ENCODE measurements around the gene PEF1.

PEF1 gene

DNA sequence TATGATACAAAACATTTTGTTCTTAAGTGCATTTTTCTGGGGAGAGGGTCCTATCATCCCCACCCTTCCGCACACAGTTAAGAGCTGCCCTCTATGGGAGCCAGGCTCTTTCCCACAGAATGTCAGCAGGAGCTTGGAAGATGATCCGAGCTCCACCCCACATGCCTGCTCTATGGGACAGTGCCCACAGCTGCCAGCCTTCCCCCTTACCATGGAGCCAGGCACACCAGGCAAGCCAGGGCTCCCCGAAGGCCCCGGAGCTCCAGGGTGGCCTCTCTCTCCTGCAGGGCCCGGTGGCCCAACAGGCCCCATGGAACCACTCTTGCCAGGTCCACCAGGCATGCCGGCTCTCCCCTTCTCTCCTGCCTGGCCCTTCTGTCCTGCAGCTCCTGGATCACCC is 10.4 kb upstream of the PEF1 start:
- no peak for DNase-seq (ENCODE audit: low spot score)

DNA sequence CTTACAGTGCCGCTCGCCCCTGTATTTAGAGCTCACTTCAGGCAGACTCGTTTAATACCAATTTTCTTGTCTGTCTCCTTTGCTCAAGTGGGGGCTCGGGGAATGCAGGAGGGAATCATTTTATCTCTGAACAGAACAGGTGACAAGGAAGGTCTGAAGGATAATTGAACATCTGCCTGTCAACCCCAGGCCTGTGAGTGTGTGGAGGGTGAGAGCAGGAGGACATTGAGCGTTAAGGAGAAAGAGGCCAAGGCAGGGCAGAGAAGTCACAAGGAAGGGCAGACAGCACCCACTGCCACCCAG is 9.7 kb upstream of the PEF1 start:
- no peak for DNase-seq (ENCODE audit: low spot score)

DNA sequence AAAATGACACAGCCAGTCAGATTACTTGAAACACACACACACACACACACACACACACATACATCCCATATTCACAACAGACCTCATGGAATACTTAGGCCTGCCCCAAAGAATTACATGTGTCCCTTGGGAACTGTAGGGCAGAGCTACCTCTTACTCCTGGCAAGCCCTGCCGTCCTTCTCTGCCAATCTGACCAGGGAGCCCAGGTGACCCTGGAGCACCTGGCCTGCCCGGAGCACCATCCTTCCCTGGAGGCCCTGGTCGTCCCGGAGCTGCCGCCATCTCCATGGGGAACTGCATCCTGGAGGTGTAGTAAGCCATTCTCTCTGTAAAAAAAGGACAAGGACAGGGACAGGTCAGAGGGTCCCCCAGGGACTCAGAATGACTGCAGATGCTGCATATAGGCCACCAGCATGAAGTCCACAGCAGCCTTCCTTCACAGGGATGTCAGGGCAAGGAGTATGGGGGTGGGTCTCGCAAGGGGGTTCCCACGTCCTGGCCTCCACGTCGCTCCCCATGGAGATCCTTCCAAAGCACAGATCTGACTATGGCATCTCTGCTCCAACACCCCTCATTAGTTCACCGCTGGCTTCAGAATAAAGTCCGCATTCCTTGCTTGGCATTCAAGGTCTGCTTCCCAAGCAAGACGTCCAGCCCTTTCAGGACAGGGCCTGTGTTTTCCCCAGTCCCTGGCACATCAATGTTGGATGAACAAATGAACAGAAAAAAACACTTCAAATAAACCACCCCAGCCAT is 9.2 kb upstream of the PEF1 start:
- DNase-seq (ENCODE audit: low spot score), result no peak

DNA sequence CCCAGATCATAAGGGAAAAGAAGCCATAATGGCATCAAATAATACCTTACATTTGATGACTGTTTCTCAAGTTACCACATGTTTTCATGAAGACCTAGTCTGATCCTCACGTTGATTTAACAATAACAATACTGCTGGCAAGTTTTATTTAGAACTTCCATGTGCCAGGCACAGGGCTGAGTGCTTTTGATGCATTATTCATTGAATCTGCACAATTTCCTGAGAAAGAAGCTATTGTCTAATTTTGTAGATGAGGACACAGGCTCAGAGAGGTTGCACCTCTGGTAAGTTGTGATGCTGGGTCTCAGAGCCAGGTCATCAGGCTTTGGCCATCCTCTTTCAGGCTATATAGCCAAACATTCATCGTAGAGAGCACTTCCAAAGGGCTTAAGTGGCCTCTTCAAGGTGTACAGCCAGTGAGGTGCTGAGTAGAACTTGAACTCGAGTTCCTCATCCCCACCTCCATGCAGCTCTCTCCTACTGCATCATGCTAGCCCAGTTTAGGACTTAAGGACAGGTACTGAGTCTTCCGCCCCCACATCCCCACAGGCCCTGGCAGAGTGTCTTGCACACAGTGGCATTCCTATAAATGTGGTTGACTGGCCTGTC is 8.3 kb upstream of the PEF1 start:
- no peak for DNase-seq (ENCODE audit: low spot score)

DNA sequence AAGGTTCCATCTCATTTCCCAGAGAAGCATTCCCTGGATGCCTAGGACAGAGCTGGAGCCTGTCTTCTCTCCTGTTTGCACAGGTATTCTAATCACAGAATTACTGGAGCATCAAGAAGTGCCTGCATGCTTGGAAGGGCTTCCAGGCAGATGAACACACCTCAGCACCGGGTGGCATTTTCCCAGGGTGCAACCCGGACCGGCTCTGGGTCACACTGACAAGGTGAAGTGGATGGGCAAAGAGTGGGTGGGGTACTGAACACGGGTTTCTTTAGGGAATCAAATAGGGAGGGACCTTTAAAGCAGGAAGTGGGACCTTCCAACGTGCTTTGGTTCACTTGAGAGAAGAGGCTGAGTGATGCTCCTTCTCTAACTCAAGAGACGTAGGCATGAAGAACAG is 7.1 kb upstream of the PEF1 start:
- DNase-seq (ENCODE audit: low spot score), result no peak

DNA sequence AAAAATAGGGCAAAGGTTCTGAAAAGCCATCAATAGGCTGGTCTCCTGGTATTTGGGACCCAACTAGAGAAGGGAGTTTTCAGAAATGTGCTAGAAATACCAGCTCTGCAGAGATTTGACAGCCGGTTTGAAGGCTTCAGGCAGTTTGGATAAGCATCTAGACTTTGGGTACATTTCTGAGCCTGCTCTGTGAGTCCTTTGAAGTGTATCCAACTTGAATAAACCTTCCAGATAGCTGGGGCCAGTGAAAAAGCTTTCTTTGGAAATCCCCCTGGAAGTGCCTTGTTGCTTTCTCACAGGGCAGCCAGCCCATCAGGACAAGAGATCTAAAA is 6.4 kb upstream of the PEF1 start:
- no peak for DNase-seq (ENCODE audit: low spot score)

DNA sequence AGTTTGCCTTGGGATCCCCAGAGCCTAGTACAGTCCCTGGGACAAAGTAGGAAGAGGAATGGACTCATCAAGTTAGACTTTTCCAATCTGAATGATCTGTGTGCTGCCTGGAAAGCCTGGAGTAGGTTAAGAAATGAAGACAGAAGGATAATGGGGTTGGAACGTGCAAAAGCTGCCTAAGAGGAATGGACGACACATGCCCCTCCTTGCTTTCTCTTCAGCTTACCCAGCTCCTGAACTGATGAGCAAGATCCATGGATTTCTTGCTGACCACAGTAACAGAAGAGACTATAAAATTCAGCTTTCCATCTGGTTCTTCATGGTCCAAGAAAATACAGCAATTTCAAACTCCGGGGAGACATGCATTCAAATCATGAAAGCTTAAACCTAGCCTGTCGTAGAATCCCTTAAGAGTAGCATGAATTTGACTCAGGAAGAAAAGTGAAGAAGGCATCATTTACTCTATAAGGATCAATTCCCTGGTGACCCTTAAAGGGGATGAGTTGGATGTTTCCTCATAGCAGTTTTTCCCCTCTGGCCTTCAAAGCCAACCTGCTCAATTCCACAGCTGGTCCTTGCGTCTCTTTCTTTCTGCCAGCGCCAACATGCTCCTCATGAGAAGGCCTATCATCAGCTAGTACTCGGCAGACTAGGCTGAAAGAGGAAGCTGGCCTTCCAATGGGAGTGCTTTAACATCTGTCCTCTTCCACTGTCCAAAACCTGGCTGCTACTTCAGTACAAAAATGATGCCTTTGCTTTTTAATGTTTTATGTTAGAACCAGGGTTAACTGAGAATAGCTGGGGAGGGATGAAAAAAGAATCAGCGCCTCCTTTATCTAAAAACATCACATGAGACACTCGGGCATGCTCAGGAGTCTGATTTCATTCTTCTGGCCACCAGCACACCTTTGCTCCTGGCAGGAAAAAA is 5.7 kb upstream of the PEF1 start:
- no peak for DNase-seq (ENCODE audit: low spot score)

DNA sequence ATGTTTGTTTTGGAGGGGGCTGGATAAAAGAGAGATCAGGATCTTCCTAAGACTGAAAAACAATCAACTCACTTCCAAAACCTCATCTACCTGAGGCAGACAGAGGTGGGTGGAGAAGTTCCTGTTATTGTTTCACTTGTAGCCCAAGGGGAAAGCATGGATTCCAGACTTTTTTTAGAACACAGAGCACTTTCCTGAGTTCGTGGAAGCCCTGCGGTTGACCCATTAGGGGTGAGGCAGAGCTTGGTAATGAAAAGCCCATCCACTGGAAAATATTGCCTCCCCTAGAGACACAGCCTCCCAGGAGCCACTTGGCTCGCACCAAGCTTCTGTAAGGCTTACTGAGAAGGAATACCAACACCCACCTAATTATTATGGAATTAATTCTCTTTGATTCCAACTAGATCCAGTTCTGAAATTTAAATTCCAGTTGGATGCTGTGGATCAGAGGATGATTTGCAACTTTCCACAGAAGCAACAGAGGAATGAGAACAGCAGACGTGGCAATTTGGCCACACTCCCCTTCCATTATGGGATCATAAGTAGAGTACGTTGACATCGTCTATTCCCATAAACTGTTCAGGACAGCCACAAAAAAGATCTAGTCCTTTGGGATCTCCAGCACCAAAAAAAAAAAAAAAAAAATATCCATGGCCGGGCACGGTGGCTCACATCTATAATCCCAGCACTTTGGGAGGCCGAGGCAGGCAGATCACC is 4.1 kb upstream of the PEF1 start:
- no peak for DNase-seq (ENCODE audit: low spot score)

DNA sequence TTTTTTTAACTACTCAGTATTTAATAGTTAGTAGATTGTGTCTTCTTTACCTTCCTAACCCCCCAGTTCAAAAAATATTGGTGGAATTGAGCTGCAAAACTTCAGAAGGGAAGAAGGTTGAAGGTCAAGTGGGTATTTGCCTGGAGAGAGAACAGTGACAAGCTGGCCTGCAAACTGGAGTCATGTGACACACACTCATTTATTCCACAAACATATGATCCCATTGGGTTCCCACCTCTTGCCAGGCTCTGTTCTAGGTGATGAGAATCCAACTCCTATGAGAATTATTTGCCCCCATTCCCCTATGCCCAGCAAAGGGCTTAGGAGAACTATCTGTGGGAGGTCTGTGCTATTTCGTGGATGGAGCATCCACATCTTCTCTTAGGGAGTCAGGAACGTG is 3.5 kb upstream of the PEF1 start:
- DNase-seq (ENCODE audit: low spot score), result no peak

DNA sequence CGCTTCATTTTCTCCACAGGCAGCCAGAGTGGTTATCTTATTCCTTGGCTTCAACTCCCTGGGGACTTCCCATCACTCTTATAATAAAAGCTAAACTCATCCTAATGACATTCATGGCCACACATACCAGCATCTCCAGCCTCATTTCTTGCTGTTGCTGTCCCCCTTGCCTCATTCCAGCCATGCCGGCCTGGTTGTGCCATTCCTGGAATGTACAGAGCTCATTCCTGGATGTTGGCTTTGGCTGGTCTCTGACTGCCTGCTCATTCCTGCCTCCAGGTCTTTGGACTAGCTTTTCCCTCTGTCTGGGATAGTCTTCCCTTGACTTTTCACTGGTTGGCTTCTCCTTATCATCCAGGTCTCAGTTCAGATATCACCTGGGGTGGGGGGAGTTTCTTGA is 2.4 kb upstream of the PEF1 start:
- DNase-seq (ENCODE audit: low spot score), result no peak

DNA sequence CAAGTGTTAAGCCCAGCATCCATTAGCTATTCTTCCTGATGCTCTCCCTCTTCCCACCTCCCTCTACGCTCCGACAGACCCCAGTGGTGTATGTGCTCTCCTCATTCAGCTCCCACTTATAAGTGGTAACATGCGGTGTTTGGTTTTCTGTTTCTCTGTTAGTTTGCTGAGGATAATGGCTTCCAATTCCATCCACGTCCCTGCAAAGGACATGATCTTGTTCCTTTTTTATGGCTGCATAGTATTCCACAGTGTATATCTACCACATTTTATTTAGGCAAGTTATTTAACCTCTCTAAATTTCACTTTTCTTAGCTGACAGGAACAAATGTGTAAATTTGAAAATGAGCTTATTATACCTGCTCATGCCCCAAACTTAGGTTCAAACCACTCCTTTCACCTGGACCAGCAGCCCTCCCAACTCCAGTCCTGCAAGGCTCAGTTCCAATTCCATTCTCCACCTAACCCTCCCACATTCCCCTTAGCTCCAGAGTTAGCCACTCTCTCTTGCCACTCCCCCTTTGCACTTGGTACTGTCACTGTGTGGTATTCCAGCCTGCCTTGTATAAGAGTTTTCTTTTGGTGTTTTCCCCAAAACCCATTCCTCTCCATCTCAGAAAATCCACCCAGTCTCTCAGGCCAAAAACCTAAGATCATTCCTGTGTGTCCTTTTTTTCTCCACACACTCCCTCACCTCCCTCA is 1.7 kb upstream of the PEF1 start:
- no peak for DNase-seq (ENCODE audit: low spot score)

DNA sequence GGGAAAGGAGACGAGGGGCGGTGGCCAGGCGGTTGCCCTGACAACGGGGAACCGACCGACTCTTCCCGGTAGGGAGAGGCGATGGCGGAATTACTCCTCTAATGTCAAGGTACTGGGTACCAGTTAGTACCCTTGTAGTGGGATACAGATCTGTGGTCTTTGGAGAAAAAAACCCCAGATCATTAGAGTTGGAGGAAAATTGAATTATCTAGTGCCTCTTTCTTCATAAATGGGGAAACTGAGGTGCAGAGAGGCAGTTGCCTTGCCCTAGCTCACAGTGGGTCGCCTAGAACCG is 545 bp upstream of the PEF1 start:
- DNase-seq (ENCODE audit: low spot score), result no peak

DNA sequence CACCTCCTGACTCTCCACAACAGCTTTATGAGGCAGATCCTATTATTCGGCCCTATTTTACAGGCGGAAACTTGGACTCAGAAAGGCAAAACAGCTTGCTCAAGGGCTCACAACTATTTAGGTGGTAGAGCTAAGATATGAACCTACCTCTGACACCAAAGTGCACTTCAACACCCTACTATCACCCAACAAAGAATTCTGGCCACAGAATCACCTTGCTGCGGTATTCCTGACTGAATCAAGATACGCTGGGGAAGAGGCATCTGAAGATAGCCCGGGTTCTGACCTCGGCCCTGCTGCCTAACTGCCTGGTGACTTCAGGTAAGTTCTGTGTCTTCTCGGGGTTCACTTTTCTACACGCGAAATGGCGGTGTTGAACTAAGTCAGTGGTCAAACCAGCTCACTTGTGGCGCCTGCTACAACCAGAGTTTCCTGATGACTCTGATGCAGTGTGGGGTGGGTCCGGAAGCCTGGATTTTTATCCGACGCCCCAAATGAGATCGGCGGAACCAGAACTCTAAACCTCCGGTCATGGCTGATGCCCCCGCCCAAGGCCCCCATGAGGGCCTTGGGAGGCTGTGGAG is 608 bp downstream of the PEF1 start:
- peak; percentile 20 for DNase-seq (ENCODE audit: low spot score)

DNA sequence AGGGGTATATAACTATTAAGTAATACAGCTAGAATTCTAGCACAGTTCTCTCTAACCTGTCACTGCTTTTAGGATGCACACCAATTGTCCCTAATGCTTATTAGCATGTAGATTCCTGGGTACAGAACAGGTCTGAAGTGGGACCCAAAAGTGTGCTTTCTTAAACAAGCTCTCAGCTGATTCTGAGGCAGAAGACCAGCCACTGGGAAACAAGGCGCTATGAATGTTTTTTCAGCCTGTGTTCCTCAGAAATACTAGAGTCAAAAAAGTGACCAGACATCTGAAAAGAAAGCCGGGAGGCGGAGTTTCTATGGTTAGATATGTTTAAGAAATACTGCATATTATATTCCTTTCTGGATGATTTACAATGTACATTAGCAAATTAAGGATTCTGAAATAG is 1.8 kb downstream of the PEF1 start:
- no peak for DNase-seq (ENCODE audit: low spot score)

DNA sequence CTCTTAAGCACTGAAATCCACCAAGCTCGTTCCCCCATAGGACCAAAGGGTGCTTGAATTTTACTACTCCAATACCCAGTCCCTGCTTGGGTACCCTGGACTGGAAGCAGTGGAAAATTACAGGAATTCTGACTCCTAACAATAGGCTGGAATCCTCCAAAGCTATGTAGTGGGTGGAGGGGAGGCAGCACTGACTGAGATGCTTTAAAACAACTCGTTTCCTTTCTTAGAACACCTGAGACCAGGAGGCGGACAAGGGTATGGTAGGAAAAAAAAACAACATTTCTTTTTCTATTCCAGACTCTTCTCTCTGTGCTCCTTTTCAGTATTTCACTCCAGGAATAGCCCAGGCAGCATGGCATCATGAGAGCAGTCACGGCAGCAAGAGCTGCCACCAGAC is 2.3 kb downstream of the PEF1 start:
- no peak for DNase-seq (ENCODE audit: low spot score)

DNA sequence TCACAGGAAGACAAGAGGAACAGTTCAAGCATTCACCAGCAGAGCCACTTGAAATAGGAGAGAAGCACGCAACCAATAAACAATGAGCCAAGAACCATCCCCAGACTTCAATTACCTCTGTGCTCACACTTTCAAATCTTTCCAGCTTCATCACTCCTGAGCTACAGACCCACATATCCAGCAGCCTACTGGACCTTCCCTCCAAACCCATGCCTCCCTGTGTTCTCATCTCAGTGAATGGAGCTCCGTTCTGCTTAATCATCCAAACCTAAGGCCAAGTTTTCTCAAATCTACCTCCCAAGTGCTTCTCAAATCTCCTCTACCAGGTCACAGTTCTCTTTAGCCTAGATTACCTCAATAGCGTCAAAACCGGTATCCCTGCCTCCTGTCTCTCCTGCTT is 3.7 kb downstream of the PEF1 start:
- DNase-seq (ENCODE audit: low spot score), result no peak

DNA sequence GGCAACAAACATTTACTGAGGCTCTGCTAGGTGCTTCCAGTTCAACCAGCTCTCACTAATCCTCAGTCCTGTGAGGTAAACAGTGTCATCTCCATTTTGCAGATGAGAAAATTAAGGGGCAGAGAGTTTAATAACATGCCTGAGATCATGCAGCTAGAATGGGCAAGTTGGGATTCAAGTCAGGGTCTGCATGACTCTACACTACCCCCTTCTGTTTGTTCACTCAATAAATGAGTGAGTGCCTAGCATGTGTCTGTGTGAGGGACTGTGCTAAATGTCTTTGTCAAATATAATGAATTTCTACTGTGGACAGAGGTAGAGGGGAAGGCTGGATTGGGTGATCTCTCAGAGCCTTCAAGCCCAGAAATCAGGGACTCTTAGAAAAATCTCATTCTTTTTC is 4.5 kb downstream of the PEF1 start:
- DNase-seq (ENCODE audit: low spot score), result no peak

DNA sequence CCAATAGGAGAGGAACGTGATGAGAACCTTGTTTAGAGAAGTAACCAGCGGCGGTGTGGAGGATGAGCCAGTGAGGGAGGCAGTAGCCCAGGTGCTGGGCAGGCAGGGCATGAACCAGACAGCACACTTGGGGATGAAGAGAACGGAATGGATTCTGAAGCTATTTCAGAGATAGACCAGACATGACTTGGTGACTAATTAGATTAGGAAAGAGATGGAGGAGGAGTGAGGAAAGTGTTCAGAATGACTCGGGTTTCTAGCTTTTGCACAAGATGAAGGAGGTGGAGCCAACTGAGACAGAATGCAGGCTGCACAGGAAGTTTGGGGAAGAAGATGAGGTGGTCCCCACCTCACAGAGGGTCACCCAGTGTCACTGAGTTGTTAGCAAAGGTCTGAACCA is 5.1 kb downstream of the PEF1 start:
- no peak for DNase-seq (ENCODE audit: low spot score)

DNA sequence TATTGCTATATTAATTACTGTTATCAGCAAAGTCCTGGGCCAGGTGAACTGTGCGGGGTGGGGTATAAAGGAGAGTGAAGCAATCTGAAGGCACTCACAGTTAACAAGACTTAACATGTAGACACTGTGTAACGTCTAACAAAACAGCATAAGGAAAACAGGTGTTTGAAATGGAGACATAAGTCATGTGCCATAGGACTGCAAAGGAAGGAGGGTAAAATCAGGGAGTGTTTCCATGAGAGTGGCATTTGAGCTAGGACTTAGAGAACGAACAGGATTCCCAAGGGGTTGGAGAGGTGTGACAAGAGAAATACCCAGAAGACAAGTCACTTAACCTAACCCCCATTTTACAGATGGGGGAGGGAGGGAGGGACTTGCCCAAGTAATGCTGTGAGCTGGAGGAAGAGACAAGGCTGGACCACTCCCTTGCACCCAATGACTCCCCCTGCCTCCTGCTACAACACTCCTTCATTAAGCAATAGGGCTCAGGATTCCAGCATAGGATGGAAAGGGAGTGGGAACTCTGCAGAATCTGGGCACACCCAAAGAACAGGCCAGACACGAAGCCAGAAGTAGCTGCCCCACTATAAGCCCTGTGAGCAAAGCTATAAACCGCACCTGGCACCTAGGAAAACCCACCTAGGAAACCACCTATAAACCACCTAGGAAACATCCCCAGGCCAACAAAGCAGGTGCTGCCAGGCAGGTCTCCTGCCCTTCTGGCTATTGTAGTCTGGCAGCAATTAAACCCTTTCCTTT is 6.6 kb downstream of the PEF1 start:
- DNase-seq (ENCODE audit: low spot score), result no peak

DNA sequence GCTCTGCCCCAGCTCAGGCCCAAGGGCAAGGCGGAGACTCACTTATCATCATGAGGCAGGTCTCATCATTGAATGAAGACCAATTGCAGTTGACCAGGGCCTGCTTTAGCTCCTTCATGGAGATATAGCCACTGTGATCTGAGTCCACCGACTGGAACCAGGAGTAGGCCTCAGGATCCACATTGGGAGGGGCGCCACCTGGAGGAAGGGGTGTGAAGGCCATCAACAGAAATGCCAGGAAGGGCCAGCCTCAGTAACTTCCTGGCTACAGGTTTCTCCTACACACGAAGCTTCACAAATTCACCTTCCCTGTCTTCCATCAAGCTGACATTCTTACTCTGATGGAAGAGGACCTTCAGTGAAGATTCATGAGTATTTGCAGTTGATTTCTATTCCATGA is 11.6 kb downstream of the PEF1 start:
- DNase-seq (ENCODE audit: low spot score), result no peak

DNA sequence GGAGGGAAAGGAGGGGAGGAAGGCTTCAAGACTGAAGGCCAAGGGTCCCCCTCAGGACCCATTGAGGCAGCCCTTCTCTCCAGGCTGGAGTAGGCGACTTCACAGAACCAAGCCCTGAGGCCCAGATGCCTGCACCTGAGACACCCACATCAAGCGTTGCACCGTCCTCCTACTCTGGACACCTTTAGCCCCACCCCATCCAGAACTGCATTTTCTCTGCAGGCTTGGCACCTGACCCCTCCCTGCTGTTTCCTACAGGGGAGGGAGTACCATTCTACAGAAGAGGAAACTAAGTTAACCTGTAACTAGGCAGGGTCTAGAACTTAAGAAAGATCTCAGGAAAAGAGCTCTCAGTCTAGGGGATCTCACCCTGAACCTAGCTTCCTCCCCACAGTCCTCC is 12.0 kb downstream of the PEF1 start:
- no peak for DNase-seq (ENCODE audit: low spot score)
